ENCODE results near the gene FBXO38. TPM values are rescaled to one million over a fixed set of nuclear protein-coding genes. Genes with fewer than 3 reads are reported as not detected.

Gene FBXO38
- total RNA-seq, 1 donor from 2014 or later: 38.2 TPM

- no peak for DNase-seq (ENCODE audit: extremely low read depth, low read depth, low spot score)
Observed at GRCh38 chr5:148385094-148385493, 1.3 kb downstream of the FBXO38 start.

- DNase-seq (ENCODE audit: extremely low read depth, low read depth, low spot score): no peak
Observed at GRCh38 chr5:148386041-148386440, 2.3 kb downstream of the FBXO38 start.

GRCh38 chr5:148387325-148387724, 3.6 kb downstream of the FBXO38 start:
- DNase-seq (ENCODE audit: extremely low read depth, low read depth, low spot score): no peak

- DNase-seq (ENCODE audit: extremely low read depth, low read depth, low spot score): no peak
Observed at GRCh38 chr5:148388696-148389095, 4.9 kb downstream of the FBXO38 start.

GRCh38 chr5:148390914-148391313, 7.2 kb downstream of the FBXO38 start:
- DNase-seq (ENCODE audit: extremely low read depth, low read depth, low spot score): no peak

- DNase-seq (ENCODE audit: extremely low read depth, low read depth, low spot score): no peak
Observed at GRCh38 chr5:148391422-148391821, 7.7 kb downstream of the FBXO38 start.

GRCh38 chr5:148393390-148393741, 9.6 kb downstream of the FBXO38 start:
- no peak for DNase-seq (ENCODE audit: extremely low read depth, low read depth, low spot score)

DNA sequence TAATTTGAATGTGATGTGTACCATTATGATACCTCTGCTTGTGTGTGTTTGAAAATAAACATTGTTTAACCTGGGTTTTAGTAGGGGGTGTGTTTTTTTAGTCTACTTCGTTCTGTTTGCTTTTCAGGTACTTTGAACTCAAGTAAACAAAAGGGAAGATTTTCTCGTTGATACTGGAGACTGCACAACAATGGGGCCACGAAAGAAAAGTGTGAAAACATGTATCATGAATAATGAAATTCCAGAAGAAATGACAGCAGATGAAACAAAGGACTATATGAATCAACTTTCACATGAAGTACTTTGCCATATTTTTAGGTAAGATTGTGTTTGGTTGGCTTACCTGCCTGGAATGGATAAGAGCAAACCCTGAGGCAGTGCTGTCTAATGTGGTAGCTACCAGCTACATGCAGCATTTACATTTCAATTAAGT, 10.8 kb downstream of the FBXO38 start:
- DNase-seq (ENCODE audit: extremely low read depth, low read depth, low spot score): no peak

DNA sequence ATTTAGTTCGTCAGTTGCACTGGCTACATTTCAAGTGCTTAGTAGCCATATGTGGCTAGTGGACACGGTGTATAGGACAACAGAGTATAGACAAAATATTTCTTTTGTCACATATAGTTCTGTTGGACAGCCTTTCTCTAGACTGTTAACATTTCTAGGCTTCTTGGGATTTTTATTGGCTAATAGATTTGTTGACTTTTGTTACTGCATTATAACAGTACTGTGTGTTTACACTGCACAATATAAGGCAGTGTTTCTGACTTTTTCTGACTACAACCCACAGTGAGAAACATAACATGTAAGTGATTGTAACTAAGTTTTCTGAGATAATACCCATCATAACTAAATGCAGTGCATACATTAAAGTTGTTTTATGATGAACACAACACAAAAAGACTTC, 11.3 kb downstream of the FBXO38 start:
- DNase-seq (ENCODE audit: extremely low read depth, low read depth, low spot score): no peak

DNA sequence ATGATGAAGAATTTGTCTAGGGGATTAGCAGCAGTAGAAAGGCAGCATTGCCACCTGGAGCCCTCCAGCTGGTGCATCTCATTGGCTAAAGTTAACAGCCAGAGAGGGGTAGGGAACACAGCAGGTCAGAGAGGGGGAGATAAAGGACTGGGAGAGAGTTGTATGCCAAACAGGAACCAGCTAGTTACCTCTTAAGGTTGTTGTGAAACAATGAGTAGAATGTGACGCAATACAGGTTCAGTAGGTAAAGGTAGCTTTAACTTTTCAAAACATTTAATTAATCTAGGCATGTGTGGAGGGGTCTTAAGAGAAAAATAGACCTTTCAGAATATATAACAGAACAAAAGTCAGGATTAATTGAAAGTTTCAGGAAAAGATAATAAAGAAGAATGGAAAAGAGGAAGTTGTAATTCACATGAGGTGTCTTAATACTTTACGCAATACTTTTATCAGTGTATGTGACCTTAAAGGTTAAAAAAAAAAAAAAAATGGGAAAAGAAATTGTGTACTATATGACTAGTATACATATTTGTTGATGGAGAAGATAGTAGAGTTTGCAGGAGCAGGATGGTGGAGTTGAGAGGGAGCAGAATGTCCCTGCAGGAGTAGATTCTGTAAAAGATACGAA, 14.3 kb downstream of the FBXO38 start:
- no peak for DNase-seq (ENCODE audit: extremely low read depth, low read depth, low spot score)

- DNase-seq (ENCODE audit: extremely low read depth, low read depth, low spot score): no peak
Observed at GRCh38 chr5:148398698-148399121, 15.0 kb downstream of the FBXO38 start.

- DNase-seq (ENCODE audit: extremely low read depth, low read depth, low spot score): peak; percentile 73
Observed at GRCh38 chr5:148401604-148402003, 17.8 kb downstream of the FBXO38 start.

DNA sequence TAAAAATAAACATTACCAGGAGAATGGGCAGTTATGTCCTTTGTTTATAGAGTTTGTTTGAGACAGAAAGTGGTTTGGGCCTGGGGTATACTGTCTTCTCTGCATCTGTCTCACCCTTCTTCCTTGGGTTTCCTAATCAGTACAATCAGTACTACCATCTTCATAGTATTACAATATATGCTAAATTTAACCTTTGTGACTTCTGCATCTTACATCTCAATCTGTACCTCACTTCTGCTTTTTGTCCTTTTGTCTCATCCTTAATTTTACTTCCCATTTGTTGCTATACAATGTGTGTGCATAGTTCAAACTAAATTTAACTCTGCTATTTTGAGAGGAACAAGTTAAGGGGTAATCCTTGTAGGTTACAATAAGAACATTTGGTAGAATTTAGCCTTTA, 19.6 kb downstream of the FBXO38 start:
- no peak for DNase-seq (ENCODE audit: extremely low read depth, low read depth, low spot score)

DNA sequence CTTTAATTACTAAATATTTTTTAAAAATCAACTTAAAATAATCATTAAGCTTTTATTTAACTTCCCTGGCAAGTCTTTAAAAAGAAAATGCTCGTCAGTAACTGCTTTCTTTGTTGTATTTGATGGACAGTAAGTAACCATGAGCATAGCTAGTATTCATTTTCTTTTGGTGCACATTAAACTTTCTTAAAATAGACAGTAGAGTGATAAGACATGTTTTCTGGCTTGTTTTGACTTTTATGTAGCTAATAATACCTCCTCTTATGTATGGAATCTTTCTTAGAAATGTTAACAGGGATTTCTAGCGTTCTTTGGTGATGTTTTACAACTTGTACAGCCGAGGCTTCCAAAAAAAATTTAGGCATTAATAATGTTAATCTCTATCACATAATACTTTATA, 22.6 kb downstream of the FBXO38 start:
- DNase-seq (ENCODE audit: extremely low read depth, low read depth, low spot score): no peak

DNA sequence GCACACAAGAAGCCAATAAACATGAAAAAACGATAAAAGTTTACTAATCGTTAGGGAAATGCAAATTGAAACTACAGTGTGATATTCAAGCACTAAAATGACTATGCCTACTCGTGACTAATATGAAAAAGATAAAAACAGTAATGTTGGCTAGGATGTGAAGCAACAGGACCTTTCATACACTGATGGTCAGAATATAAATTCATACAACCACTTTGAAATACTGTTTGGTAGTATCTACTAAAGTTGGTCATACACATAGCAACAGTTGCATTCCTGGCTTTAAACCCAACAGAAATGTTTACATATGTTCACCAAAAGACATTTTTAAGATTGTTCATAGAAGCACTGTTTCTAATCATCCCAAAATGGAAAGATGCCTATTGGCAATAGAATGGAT, 24.3 kb downstream of the FBXO38 start:
- DNase-seq (ENCODE audit: extremely low read depth, low read depth, low spot score): no peak

DNA sequence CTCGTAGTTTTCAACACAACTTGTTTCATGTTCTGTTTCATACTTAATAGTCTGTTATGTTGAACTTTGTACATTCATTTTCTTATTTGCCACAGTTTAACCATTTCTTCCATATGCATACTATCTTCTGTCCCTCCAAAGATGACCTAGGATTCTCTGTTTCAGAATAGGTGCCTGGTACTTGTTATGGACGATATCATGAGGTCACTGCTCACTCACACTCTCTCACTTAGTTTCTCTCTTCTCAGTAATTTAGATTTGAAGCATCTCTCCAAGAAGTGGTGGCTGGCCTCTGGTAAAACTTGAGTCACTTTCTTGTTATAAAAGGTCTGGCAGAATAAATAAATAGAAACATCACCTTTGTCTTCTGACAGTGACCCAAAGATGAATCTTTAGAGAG, 28.4 kb downstream of the FBXO38 start:
- DNase-seq (ENCODE audit: extremely low read depth, low read depth, low spot score): no peak

- DNase-seq (ENCODE audit: extremely low read depth, low read depth, low spot score): no peak
Observed at GRCh38 chr5:148414833-148415232, 31.1 kb downstream of the FBXO38 start.

- no peak for DNase-seq (ENCODE audit: extremely low read depth, low read depth, low spot score)
Observed at GRCh38 chr5:148416416-148416815, 32.7 kb downstream of the FBXO38 start.

DNA sequence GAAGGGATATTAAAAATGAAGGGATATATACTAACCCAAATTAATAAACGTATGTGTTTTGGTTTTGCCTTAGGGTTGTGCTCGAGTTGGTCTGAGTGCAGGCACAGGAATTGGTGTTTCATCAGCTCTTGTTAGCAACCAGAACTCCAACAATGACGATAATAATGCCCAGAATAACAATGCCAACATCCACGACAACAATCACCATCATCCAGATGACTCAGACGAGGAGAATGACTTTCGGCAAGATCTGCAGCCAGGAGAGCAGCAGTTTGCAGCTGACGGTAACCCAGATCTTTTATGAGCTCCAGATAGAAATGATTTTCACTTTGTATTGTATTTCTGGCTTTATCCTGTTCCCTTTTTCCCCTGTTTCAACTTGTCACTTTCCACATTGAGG, 33.2 kb downstream of the FBXO38 start:
- DNase-seq (ENCODE audit: extremely low read depth, low read depth, low spot score): peak; percentile 89

DNA sequence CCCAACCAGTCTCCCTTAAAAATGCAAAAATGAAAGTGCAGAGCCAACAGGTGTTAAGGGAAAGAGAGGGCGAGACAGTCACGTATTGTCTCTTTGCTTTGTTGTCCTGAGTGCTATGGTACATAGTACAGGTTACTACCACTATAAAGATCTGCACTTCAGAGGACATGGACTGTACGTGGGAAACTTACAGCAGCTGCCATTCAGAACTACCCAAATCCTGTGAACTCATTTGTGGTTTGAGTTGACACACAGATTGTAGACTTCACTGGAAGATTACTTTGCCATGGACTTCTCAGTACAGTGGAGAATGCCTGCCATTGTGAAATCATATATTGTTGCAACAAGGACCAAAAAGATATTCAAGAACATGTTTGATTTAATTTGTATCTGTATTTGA, 34.8 kb downstream of the FBXO38 start:
- DNase-seq (ENCODE audit: extremely low read depth, low read depth, low spot score): no peak

DNA sequence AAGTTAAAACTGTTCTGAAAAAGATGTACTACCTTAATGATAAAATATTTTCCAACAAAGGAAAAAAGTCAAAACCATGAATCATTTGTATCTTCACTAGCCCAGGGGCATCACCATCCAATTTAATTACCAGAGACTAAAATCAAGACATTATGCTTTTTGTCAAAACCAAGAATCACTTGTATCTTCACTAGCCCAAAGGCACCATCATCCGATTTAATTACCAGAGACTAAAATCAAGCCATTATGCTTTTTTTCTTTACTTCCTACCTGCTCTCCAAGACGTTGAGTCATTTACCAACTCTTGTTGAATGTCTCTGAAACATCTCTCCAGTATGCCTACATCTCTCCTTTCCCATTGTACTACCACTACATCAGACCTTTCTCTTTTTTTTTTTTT, 37.9 kb downstream of the FBXO38 start:
- DNase-seq (ENCODE audit: extremely low read depth, low read depth, low spot score): no peak

- no peak for DNase-seq (ENCODE audit: extremely low read depth, low read depth, low spot score)
Observed at GRCh38 chr5:148425808-148426207, 42.0 kb downstream of the FBXO38 start.

DNA sequence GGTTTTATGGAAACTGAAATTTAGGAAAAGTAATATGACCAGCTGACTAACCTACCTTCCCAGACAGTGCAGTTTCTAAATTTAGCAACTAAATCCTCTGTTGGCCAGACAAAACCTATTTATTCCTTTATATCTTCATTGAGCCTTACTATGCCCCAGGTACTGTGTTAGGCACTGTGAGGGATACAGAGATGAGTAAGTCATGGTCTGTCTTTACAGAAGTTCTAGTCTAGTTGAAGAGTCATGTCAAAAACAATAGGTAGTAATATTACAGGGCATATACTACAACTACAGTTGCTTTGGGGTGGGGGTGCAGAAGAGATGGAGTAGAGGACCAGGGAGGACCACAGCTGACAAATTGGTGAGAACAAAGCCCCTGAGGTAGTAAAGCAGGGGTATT, 42.8 kb downstream of the FBXO38 start:
- no peak for DNase-seq (ENCODE audit: extremely low read depth, low read depth, low spot score)
